PC-3 (cell line): ENCODE measurements around the gene KCNQ1.

ENCODE experiments used
- CTCF ChIP-seq: fragments of 300-600 bp; sonication (generic); conservative IDR thresholded peaks from 2 replicates; pipeline ENCODE4 v1.5.1; 2017; ENCODE audit warnings: antibody characterized with exemption, low read depth, mild to moderate bottlenecking, low read length
- EZH2phosphoT487 ChIP-seq: fragments of 300-600 bp; sonication (generic); IDR thresholded peaks from 2 replicates; pipeline ENCODE4 v1.6.1; 2018; ENCODE audit warnings: mild to moderate bottlenecking, antibody characterized with exemption, low read length, borderline replicate concordance

- no peak for TF ChIP-seq CTCF
- no peak for TF ChIP-seq EZH2phosphoT487
These were observed 405.4 kb downstream of the KCNQ1 start for GRCh38 chr11:2849994-2850770.
